ENCODE data around the gene ZNF284.

DNA sequence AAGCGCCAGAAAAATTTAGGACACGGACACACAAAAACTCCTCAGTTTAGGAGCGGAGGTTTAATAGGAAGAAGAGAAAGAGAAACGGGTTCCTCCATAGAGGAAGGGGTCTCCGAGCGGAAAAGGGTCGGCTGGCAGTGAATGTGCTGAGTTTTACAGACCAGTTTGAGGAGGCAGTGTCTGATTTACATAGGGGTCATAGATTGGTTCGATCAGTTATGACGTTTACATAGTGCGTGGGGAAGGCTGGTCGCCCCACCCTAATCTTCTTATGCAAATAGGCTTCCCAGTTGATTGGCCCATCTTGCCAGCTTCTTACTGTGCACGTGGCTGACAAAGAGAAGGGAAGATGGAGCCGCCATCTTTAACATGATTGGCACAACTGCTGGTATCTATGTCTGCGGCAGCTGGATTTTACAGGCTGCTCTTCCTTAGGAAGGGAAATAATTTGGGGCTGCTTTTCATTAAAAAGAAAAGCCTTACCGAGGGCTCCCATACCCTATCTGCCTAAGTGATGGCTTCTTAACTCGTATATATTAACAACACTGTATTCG is 40.0 kb downstream of the ZNF284 start:
- TF ChIP-seq, protein P1, sequence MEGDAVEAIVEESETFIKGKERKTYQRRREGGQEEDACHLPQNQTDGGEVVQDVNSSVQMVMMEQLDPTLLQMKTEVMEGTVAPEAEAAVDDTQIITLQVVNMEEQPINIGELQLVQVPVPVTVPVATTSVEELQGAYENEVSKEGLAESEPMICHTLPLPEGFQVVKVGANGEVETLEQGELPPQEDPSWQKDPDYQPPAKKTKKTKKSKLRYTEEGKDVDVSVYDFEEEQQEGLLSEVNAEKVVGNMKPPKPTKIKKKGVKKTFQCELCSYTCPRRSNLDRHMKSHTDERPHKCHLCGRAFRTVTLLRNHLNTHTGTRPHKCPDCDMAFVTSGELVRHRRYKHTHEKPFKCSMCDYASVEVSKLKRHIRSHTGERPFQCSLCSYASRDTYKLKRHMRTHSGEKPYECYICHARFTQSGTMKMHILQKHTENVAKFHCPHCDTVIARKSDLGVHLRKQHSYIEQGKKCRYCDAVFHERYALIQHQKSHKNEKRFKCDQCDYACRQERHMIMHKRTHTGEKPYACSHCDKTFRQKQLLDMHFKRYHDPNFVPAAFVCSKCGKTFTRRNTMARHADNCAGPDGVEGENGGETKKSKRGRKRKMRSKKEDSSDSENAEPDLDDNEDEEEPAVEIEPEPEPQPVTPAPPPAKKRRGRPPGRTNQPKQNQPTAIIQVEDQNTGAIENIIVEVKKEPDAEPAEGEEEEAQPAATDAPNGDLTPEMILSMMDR (IDR thresholded peaks at IDR 0.05; ENCODE audit: low read depth, low read length) = no peak
- TF ChIP-seq EZH2phosphoT487 (IDR thresholded peaks at IDR 0.05; ENCODE audit: low read depth) = no peak
